Transverse colon (tissue), 4 donors: ENCODE data around the gene DIP2A. TPM values are rescaled to one million over a fixed set of nuclear protein-coding genes. Genes with fewer than 3 reads are reported as not detected.

Source experiments
- DNase-seq: peaks from one replicate; pipeline ENCODE4 v3.0.0-alpha.2; 2019
- H3K27ac ChIP-seq, 4 donors: fragments of 200-600 bp; sonication (generic); 2 replicates each; pipeline ENCODE4 v1.5.1; 2016 to 2018; ENCODE audit warnings: inconsistent platforms in 4 of 4
- H3K27me3 ChIP-seq: fragments of 200-600 bp; sonication (generic); 2 replicates; pipeline ENCODE4 v1.5.1; 2017; ENCODE audit warnings: inconsistent platforms
- H3K36me3 ChIP-seq, 4 donors: fragments of 200-600 bp; sonication (generic); 2 replicates each; pipeline ENCODE4 v1.5.1; 2017 to 2019; ENCODE audit warnings: inconsistent platforms in 4 of 4
- H3K4me1 ChIP-seq, 4 donors: fragments of 200-600 bp; sonication (generic); 2 replicates each; pipeline ENCODE4 v1.5.1; 2017 to 2020; ENCODE audit warnings: inconsistent platforms in 4 of 4
- H3K4me3 ChIP-seq, 4 donors: fragments of 200-600 bp; sonication (generic); 1 replicate in 1 of 4; 2 replicates in 3 of 4; pipeline versions ENCODE4 v1.5.1 to v1.6.1; 2017 to 2019; ENCODE audit warnings: inconsistent platforms in 4 of 4
- H3K9me3 ChIP-seq, 2 donors: fragments of 200-600 bp; sonication (generic); 2 replicates each; pipeline ENCODE4 v1.5.1; 2017 to 2019; ENCODE audit warnings: inconsistent platforms in 2 of 2
- CTCF ChIP-seq, 5 experiments: fragments of 200-600 bp in 3 of 5; fragments of 450-650 bp in 2 of 5; sonication (generic) in 3 of 5; IDR thresholded peaks; 1 replicate in 2 of 5; 2 replicates in 3 of 5; pipeline ENCODE4 v1.5.1; 2016 to 2017; ENCODE audit warnings: antibody characterized with exemption in 5 of 5, inconsistent platforms in 3 of 5, mild to moderate bottlenecking in 2 of 5, moderate library complexity in 1 of 5
- EP300 ChIP-seq: sonication (generic); formaldehyde crosslinking; IDR thresholded peaks from one replicate; pipeline ENCODE4 v1.6.1; 2017; ENCODE audit warnings: antibody characterized with exemption, low read depth
- POLR2A ChIP-seq: fragments of 450-650 bp; IDR thresholded peaks from one replicate; pipeline ENCODE4 v1.6.1; 2016; ENCODE audit warnings: antibody characterized with exemption, mild to moderate bottlenecking, moderate library complexity
- POLR2AphosphoS5 ChIP-seq, 3 donors: sonication (generic); formaldehyde crosslinking; IDR thresholded peaks; one replicate each; pipeline ENCODE4 v1.6.1; 2016; ENCODE audit warnings: antibody characterized with exemption in 3 of 3
- WGBS, 2 donors: methylation state at CpG; one replicate each; pipeline ENCODE4 v1.1.5; 2018; ENCODE audit warnings: low coverage in 1 of 2; 5-methylcytosine and 5-hydroxymethylcytosine counted together
- in situ Hi-C, 4 donors: fragments of 200-750 bp; cut with MboI; loops; one replicate each; pipeline versions ENCODE4 v1.15.0 to v1.15.1; 2017; ENCODE audit warnings: low sequenced_read_pairs in 3 of 4, low pct_ligation_motif_present in 1 of 4, low pct_unique_long_range_greater_than_20kb in 1 of 4
- intact Hi-C: fragments of 100-400 bp; cut with DNase I; formaldehyde crosslinking; loops from one replicate; pipeline ENCODE4 v1.15.1; 2023; ENCODE audit warnings: low total_unique reads
- total RNA-seq, 4 donors: library from RNA; depleted of rRNA; stranded (reverse); fragments of >200 nt; gene quantifications; one replicate each; pipeline ENCODE4 v1.1.0, GENCODE V29; 2016

Gene DIP2A
- total RNA-seq, 4 donors from 2014 or later, result 68.8 to 121 (median 92.9) TPM

DNA sequence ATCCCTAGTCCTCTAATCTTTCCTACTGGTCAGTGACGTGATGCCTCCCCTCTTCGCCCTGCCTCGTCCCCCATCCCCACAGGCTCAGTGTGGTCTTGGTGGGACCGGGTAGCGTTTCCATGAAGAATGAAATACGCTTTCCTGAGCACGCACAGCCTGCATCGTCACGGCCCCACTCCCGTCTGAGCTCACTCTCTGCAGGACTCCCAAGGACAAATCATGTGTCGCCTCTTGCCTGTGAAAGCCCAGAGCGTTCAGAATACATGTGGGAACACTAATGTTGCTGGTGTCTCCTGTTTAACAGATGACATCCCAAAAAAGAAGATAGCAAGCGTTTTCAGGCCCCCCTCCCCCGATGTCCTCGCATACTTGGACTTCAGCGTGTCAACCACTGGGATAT lies 97.0 kb downstream of the DIP2A start:
- Histone ChIP-seq H3K4me1 (no peaks in the 10 kb centered on the region), H3K27me3 (no peaks in the 10 kb centered on the region), H3K4me3 (no peak overlapping the region), H3K36me3 (peaks cover 0 to 42% (median 17%) of the 10 kb centered on the region in 4 donors), H3K27ac (no peak overlapping the region), H3K9me3 (no peaks in the 10 kb centered on the region)
- no peak for TF ChIP-seq CTCF (IDR thresholded peaks at IDR 0.05)
- no peak for TF ChIP-seq POLR2AphosphoS5 (IDR thresholded peaks at IDR 0.05)
- no peak for TF ChIP-seq EP300
- TF ChIP-seq POLR2A, result no peak
- no peak for DNase-seq
- whole genome bisulfite sequencing, 2 donors, result 97 to 100% methylated on average over 8 to 16 of the region's 16 CpGs
- intact Hi-C loops (no loop called here), in situ Hi-C loops (no loop called here)

- Histone ChIP-seq H3K27ac (no peak overlapping the region), H3K36me3 (peaks cover 0 to 38% (median 15%) of the 10 kb centered on the region in 4 donors), H3K27me3 (no peaks in the 10 kb centered on the region), H3K9me3 (no peaks in the 10 kb centered on the region), H3K4me1 (no peaks in the 10 kb centered on the region), H3K4me3 (no peak overlapping the region)
- TF ChIP-seq POLR2A, result no peak
- TF ChIP-seq CTCF (IDR thresholded peaks at IDR 0.05), result no peak
- TF ChIP-seq POLR2AphosphoS5 (IDR thresholded peaks at IDR 0.05), result no peak
- no peak for TF ChIP-seq EP300
- intact Hi-C loops (no loop called here), in situ Hi-C loops (no loop called here)
- WGBS, 2 donors, result 96 to 100% methylated on average over 8 to 13 of the region's 13 CpGs
- no peak for DNase-seq
Observed at GRCh38 chr21:46556802-46557201, 98.1 kb downstream of the DIP2A start.

- Histone ChIP-seq H3K9me3 (no peaks in the 10 kb centered on the region), H3K4me1 (no peaks in the 10 kb centered on the region), H3K4me3 (no peak overlapping the region), H3K36me3 (peaks cover 0 to 39% (median 17%) of the 10 kb centered on the region in 4 donors), H3K27me3 (no peaks in the 10 kb centered on the region), H3K27ac (no peak overlapping the region)
- no peak for DNase-seq
- WGBS, 2 donors, result 92% methylated on average over 14 of the region's 14 CpGs; no CpG with 5 or more reads in 1 of the 2 donors
- TF ChIP-seq POLR2A (no peak), EP300 (no peak), POLR2AphosphoS5 (IDR thresholded peaks at IDR 0.05) (no peak), CTCF (IDR thresholded peaks at IDR 0.05) (no peak)
- intact Hi-C loops, result no loop called here
- in situ Hi-C loops, result no loop called here
Observed at GRCh38 chr21:46557469-46557868, 98.8 kb downstream of the DIP2A start.

DNA sequence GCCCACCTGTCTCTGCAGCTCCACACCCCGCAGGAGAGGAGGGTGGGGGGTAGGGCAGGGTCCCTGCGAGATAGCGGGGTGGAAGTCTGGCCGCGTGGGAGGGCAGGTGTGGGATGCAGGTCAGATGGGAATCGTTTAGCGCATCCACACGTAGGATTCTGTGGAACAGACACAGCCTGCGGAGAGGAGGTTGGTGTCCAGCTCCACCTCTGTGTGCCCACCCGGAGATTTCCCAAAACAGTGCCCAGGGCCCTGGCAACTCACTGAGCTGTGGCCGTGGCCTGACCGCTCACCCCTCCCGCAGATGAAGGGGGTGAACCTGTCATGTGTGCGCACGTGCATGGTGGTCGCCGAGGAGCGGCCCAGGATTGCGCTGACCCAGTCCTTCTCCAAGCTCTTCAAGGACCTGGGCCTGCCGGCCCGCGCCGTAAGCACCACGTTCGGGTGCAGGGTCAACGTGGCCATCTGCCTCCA lies 99.3 kb downstream of the DIP2A start:
- Histone ChIP-seq H3K36me3 (peaks cover 0 to 39% (median 18%) of the 10 kb centered on the region in 4 donors), H3K27me3 (no peaks in the 10 kb centered on the region), H3K27ac (no peak overlapping the region), H3K9me3 (no peaks in the 10 kb centered on the region), H3K4me3 (no peak overlapping the region), H3K4me1 (no peaks in the 10 kb centered on the region)
- TF ChIP-seq POLR2AphosphoS5 (IDR thresholded peaks at IDR 0.05), result no peak
- TF ChIP-seq EP300, result no peak
- TF ChIP-seq CTCF (IDR thresholded peaks at IDR 0.05), result no peak
- TF ChIP-seq POLR2A, result no peak
- WGBS, 2 donors, result 95% methylated on average over 26 of the region's 26 CpGs; no CpG with 5 or more reads in 1 of the 2 donors
- intact Hi-C loops (no loop called here), in situ Hi-C loops (no loop called here)
- no peak for DNase-seq
